ENCODE data around the gene ALX1. TPM values are rescaled to one million over a fixed set of nuclear protein-coding genes. Genes with fewer than 3 reads are reported as not detected.

ALX1 gene
- total RNA-seq (ENCODE audit: insufficient read depth, low replicate concordance): 4.6 TPM

DNA sequence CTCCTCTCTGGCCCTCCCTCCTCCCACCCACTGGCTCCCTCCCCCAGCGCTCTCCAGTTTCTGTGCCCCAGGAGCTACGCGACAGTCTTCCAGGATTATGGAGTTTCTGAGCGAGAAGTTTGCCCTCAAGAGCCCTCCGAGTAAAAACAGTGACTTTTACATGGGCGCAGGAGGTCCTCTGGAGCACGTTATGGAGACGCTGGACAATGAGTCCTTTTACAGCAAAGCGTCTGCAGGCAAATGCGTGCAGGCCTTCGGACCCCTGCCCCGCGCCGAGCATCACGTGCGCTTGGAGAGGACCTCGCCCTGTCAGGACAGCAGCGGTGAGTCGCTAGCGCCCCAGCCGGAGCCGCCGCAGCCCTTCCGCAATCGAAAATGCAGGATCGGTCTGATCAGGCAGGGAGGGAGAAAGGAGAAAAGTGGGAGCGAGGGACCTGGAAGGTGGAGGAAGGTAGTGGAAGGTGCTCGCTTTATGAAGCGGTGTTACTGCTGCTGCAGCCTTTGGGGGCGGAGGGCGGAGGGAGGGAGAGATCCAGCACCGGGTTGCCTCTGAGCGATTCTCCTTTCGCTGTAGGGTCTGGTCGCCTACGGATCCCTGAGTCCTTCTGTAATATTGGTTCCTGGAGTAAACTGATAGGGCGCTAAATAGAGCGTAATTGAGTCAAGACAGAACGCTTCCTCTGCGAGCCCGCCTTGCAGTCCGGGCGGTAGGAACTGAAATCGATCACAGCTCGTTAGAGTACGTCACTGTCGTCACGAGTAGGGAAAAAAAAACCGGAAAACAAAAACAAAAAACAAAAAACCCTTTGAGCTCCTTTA, at the start of gene ALX1:
Gene ALX1, plus strand, starts transcription at position 56 of the 819 bp plus-strand sequence. Its CDS starts 42 bp downstream, at position 98.
- DNase-seq (ENCODE audit: low spot score): peak; percentile 54

DNA sequence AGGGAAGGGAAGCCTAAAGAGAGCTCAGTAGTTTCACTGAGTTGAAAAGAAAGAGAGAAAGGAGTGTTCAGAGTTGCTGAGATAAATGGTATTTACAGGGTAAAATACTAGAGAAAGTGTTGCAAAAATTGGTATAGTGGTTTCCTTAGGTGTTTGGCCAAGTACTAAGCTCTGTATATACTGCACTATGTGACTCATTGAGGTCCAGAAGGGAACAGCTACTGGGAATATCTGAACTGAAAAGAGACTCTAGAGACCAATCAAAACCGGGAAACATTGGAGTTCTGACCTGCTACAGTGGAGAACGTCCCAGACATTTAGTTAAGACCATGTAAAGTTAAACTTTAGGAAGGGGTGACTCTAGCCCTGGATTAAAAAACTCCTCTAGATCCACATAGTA, 42.7 kb upstream of the ALX1 start:
- peak; percentile 19 for DNase-seq (ENCODE audit: low spot score)

DNA sequence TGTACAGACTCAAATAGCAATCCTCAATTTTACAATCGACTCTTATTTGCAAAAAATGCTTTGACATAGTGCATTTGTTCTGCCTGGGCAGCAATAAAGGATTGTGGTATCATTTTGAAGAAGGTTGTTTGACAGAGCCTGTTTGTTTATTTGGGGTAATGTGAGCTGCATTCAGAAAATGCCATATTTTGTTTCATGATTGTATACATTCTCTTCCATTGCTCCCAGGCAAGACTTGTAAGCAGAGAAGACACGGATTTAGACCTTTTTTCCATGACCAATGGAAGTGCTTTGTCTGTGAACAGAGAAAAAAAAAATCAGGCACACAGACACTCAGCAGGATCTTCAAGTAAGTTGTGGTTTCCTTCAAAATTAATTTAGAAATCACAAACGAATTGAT, 35.5 kb upstream of the ALX1 start:
- DNase-seq (ENCODE audit: low spot score): no peak

DNA sequence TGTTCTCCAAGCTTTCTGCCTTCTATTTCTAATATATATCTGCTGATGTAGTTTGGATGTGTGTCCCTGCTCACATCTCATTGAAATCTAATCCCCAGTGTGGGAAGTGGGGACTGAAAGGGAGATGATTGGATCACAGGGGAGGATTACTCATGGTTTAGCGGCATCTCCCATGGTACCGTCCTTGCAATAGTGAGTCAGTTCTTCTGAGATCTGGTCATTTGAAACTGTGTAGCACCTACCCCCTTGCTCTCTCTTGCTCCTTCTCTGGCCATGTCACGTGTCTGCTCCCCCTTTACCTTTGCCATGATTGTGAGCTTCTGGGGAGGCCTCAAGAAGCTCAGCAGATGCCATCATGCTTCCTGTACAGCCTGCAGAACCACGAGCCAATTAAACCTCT, 26.2 kb upstream of the ALX1 start:
- no peak for DNase-seq (ENCODE audit: low spot score)

DNA sequence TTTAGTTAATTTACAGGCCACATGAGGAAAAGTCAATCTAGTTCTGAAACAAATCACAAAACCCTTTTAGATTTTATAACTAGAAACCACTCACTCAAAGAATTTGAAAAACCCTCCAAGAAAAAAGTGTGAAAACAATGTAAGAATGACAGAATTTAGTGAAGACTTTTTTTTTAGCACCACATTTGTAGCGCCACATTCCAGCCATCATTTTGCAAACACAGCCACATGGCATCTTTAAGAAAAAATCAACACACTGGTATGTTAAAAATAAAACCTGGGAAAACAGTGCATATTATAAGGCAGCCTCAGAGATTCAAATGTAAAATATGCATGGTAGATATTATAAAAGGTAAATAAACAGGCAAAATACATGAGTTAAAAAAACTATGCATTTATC, 22.3 kb upstream of the ALX1 start:
- DNase-seq (ENCODE audit: low spot score): no peak

DNA sequence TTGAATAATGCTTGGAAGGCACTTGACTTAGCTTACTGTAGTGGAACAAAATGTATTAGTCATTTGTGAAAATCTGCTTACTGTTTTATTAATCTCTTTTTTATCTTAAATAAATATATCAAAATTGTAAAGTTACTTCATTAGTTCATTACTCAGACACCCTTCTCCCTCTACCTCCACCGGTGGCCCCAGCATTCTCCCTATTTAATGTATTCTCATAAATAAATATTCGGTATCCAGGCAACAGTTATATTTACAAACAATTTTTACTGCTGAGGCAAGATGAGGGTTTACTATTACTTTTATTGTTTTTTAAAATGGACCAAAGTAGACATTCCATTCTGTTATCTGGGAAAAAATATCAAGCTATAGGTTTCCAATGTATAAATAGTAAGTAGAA, 19.6 kb upstream of the ALX1 start:
- no peak for DNase-seq (ENCODE audit: low spot score)

DNA sequence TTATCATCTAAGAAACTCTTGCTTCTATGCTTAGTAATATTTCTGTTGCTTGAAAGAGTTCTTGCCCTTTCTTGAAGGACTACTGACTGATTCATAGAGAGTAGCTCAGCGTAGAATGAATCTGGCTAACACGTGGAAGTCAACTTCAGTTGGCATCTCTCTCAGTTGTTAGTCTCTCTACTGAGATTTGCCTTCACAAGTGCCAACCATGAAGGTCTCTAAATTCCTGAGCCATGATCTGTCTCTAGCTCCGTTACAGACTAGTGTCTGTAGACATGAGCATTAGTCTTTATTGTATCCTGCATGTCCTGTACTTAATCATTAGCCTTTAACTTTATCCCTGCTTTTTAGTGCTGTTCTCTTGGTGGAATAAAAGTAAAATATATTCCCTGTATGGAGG, 19.1 kb upstream of the ALX1 start:
- no peak for DNase-seq (ENCODE audit: low spot score)

DNA sequence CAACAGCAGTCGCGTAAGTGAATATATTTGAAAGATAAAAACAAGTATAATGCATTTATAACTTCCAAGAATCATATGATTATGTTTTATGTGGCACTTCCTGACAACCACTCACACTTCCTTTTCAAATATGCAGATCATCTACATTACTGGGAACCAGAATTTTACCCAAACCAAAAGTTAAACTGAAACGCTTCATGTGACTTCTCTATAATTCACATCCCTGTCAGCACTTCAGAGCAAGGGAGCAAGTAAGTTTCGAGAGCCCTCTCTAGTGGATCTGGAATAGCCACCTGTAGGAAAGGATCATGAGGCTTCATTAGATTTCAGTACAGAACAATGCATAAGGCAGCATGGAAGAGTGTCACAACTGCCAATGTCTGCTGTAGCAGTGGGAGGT, 13.7 kb upstream of the ALX1 start:
- DNase-seq (ENCODE audit: low spot score): no peak

DNA sequence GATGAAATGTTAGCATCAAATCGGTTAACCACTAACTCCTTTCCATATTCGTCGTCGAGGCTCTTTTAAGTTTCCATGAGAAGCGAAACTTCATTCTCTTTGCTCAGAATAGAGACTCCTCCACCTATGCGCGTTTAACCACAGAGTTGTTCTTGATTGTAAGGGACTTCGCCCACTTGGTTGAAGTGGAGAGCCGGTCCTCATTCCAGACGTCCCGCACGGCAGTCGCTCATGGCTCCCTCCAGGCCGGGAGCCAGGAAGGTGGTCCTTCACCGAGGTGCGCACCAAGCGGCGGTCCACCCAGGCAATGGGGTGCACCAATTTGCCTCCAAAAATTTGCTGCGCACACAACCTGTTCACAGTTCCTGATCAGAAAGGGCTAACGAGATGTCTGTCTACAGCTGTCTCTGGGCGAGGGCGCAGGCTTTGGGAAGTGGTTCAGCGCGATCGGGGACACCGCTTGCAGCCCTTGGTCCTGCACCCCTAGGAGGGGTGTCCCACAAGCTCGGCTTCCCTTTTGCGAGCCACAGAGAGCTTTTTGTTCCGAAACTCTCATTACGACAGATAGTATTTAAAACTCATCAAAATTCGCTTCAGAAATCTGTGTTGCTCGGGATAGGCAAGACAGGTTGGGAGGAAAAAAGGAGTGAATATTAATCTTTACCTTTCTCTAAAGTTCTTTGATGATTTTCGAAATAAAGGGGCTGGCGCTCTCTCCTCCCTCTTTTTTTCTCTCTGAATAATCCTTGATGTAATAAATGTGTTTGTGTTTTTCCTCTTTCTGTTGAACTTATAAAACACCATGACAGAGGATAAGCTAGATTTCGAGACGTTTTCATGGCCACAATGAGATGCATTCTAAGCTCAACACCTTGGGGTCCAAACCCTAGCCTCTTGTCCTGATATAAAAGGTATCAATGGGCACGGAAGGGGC, 6.4 kb upstream of the ALX1 start:
- DNase-seq (ENCODE audit: low spot score): peak; percentile 25

DNA sequence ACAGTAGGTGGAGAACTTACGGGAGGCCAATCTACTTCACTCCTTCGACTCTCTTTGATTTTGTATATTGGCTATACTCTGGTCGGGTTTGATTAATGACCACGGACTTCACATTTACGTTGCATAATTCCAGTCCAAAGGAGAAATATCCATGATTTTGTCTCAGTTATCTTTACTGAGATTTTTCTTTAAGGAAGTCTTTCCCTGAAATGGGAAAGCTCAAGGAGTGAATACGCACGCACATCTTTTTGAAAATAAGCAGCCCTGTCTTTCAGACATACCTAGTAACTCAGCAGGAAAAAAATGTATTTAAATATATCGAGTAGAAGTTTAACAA, 5.7 kb upstream of the ALX1 start:
- no peak for DNase-seq (ENCODE audit: low spot score)

DNA sequence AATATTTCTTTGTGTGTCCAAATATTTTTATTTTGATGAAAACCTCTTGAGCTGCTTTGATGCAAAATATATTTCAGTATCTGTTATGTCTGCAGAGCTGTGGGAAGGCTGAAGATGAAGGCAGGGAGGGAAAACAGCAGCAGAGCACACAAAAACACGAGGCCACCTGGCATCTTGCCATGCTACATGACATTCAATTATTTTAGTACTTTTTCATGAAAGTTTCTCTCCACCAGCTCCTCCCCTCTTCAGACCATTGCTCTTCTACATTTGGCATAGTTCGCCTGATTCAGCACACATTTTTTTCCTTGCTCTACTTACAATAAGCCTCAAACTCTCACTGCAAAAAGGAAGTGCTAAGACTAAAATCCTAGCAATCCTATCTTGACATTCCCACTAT, 4.6 kb upstream of the ALX1 start:
- no peak for DNase-seq (ENCODE audit: low spot score)

DNA sequence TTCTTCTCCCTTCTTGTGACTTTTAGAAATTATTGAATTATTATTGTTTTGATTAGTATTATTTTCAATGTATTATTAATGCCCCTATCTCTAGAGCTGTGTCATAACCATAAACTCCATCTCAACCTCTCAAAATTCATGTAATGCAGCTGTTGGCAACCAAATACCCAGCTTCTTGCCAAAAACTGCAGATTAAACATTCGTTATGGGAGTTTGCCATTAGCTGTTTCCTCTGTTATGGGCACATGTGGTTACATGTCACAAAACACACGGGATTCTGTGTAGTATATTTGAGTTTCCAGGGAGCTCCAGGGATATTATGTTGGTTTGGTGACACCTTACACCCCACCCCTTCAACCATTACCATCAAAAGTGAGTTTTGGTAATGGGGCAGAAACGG, 2.8 kb upstream of the ALX1 start:
- DNase-seq (ENCODE audit: low spot score): no peak

DNA sequence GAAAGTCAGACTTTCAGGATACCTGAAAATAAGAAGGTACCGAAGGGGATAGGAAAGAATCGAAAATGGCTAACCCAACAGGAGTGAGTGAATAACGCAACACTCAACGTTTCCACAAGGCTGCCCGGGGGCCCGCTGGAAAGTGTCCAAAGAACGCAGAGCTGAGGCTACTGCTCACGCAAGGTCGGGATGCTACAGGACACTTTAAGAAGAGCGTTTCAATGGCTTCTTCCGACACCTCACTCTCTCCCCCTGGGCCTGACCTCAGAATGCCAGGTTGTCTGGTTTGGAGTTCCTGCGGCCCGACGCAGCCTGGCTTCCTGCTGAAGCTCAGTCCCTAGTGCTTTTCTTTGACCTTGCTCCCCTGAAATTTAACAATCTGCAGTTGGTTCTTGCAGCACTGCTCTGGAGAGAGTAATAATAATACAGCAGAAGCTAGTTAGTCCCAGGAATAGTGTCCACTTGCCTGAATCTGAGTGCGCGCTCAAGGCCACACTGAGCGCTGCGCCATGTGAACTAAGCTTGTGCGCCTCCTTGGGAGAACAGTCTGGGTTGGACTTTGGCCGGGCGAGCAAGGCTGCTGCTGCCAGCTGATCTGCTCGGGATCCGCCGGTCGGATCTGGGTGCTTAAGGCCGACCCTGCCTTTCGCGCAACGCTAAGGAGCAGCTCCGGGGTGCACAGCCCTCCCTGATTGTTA, 2.0 kb upstream of the ALX1 start:
- DNase-seq (ENCODE audit: low spot score): no peak

DNA sequence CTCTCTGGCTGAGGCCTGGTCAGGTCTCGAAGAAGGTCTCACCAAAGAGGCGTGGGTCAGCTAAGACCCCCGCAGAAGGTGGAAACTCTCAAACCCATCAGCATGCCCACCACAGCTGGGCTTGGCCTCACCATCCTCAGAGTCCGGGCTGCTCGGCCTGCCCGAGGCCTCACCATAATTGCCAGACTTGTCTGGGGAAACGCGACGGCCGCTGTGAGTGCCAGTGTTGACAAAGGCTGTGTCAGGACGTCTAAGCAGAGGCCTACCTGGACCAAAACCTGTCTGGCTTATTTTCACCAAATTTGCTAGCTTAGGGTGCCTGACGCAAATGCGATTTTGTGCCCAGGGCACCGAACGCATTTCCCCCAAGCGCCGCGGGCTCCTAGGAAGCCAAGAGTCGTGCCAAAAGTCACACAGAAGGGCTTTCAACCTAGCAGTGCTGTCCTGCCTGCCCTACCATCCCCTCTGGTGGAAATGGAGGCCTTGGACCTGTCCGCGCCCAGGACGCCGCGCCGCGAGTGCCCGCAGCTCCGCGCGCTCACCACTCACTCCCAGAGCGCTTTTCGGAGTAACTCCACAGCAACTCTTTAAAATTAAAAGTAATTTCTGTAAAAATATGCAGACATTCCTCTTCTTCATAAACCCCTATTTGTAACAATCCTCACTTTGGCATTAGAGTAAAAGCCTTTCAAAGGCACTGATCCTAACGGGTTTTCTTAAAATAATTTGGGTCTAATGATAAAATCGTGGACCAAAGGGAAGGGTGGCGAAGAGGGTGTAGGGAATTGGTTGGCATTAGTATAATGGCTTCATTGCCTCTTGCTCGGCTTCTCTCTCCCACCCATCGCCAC, 1.2 kb upstream of the ALX1 start:
- DNase-seq (ENCODE audit: low spot score): no peak

DNA sequence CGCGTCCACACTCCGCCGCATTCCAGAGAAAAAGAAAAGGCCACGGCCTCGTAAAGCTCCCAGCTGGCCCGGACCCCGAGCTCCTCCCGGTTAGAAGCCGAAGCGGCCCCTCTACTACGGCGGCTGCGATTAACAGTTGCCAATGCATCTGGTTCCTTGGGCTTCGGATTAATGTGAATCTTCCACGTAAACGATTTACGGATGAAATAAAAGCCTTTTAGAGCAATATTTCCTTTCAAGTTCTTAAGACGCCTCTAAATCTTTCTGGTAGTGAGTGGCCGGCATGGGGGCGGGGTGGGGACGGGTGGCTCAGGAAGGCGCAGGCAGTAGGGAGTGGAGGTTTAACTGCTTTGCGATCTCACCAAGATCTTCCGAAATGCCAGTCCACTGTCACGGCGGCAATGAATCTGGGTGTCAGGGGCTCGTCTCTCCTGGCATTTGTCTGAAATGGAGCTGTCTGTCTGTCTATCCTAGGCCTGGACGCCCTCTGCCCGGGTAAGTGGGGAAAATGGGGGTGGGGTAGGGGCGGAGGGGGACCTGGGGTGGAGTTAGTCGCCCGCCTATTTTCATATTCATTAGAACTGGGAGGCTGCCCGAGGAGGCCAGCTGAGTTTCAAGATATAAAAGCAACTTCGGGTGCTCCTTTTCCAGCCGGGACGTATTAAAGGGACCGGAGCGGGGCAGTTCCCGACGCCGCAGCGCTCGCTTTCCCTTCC, 413 bp upstream of the ALX1 start:
- peak; percentile 45 for DNase-seq (ENCODE audit: low spot score)

DNA sequence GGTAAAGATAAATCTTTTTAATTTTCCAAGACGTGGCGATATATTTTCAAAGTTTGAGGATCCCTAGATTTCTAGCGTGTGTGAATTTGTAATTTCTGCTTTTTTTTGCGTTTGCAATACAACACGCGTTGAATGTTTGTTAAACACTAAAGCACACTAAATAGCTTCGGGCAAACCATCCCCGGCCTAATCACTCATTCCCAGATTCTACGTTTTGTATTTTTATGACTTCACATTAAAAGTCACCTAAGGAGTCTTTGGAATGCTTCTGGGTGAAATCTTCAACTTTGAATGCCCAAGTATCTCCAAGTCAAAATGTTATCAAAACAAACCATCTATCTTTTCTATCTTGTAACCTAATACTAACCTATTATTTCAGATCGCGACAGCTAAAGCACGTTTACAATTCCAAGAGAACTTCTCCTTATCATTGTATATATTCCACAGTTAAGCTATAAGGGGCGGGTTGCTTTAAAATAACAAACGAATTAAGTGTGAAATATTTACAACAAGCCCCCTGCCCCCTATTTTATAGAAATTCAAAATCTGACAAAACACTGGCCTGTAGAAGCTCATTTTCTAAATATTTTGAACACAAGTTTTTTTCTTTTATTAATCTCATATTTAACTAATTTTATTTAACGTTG, 1.1 kb downstream of the ALX1 start:
- peak; percentile 12 for DNase-seq (ENCODE audit: low spot score)

DNA sequence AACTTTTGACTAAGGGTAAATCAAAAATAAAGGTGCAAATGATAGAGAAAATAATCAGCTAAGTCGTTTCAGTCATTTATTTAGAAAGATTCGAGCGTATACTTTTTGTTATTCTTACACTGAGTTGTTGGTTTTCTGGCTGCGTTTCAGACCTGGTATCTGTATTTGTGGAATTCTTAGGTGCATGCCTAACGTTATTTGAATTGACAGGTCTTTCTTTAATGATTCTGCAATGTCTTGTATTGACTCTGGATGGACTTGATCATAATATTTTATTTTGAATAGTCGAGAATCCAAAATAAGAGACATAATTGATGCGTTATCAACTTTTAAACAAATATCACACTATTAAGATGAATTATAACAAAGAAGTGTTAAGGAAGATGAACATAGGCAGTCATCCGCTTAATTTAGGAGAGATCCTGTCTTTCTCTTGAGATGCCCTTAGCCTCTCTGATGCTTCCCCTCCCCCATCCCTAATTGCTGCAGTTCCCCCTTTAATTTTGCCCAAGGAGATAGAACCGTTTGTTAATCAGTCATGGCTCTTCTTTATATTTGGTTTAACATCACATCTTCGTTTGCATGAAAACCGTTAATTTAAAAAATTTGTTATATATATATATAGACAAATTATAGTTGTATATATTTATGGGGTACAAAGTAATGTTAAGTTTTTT, 1.8 kb downstream of the ALX1 start:
- no peak for DNase-seq (ENCODE audit: low spot score)

DNA sequence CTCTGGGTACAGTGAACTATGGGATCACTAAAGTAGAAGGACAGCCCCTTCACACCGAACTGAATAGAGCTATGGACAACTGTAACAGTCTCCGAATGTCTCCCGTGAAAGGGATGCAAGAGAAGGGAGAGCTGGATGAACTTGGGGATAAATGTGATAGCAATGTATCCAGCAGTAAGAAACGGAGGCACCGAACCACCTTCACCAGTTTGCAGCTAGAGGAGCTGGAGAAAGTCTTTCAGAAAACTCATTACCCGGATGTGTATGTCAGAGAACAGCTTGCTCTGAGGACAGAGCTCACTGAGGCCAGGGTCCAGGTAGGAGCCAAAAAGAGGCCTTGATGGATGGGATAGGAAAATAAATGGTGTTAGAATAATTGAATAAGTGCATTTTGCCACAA, 3.5 kb downstream of the ALX1 start:
- no peak for DNase-seq (ENCODE audit: low spot score)

DNA sequence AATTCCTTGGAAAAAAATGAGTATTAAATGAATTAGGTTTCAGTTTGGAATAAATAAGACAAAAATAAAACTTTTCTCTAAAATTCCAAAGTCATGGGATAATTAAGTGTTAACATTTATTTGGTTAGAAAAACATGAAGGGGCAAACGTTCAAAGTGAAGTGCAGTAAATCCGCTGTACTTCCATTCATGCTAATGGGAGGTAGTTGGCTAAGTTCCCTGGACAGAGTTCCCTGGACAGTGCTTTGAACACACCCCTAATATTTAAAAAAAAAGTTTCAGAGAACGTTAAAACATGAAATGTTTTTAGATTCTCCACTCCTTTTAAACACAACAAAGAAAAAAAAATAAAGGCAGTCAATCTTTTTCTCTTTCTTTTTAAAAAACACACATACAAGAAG, 16.3 kb downstream of the ALX1 start:
- DNase-seq (ENCODE audit: low spot score): peak; percentile 23

DNA sequence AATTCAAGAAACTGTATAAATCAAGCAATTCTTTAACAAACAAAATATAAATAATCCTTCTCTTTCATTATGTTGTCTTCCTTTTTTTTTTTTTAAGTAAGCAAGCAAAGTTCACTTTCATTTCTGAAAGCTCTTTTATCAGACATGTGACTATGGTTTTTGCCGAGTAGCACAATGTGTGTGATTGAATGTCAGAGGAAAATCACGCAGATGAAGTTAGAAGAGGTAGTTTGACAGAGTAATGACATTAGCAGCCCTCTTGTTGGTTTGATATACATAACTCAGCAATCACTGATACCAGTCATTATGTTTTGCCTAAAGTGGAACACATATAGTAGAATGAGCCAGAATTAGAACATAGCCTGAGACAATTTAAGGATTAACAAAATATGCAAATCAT, 19.0 kb downstream of the ALX1 start:
- no peak for DNase-seq (ENCODE audit: low spot score)
